Lower leg skin (tissue), 3 donors: ENCODE results near the gene IFT43.

ENCODE experiments used
- POLR2A ChIP-seq, 2 donors: fragments of 450-650 bp; IDR thresholded peaks; one replicate each; pipeline ENCODE4 v1.6.1; 2016 to 2017; ENCODE audit warnings: antibody characterized with exemption in 2 of 2, mild to moderate bottlenecking in 1 of 2, moderate library complexity in 1 of 2
- TF ChIP-seq, protein P1 (sequence below), 3 donors: fragments of 450-650 bp; IDR thresholded peaks; one replicate each; pipeline ENCODE4 v1.5.1; 2016; ENCODE audit warnings: antibody characterized with exemption in 3 of 3, mild to moderate bottlenecking in 3 of 3, moderate library complexity in 2 of 3

DNA sequence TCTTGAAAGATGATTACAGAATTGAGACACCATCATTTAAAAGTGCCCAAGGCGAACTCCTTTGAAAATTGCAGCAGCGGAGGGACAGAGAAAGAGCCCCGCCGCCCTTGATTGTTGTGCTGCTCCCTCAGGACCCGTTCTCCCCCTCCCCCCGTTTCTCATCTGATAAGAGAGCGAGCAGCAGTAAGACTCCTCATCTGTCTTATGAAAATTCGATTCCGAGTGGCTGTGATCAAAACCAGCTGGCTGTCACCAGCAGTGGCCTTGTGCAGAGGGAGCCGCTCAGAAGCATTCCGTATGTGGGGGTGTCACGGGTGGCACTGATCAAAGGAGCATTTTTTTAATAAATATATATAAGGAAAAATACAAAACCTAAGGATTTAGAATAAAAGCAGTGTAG is 88.2 kb downstream of the IFT43 start:
- TF ChIP-seq, protein P1, sequence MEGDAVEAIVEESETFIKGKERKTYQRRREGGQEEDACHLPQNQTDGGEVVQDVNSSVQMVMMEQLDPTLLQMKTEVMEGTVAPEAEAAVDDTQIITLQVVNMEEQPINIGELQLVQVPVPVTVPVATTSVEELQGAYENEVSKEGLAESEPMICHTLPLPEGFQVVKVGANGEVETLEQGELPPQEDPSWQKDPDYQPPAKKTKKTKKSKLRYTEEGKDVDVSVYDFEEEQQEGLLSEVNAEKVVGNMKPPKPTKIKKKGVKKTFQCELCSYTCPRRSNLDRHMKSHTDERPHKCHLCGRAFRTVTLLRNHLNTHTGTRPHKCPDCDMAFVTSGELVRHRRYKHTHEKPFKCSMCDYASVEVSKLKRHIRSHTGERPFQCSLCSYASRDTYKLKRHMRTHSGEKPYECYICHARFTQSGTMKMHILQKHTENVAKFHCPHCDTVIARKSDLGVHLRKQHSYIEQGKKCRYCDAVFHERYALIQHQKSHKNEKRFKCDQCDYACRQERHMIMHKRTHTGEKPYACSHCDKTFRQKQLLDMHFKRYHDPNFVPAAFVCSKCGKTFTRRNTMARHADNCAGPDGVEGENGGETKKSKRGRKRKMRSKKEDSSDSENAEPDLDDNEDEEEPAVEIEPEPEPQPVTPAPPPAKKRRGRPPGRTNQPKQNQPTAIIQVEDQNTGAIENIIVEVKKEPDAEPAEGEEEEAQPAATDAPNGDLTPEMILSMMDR (IDR thresholded peaks at IDR 0.05), result no peak
- TF ChIP-seq POLR2A (IDR thresholded peaks at IDR 0.05), result no peak
